Bone marrow (tissue), 2 donors: Measurements from ENCODE around the gene GMPR.

Experiments used
- DNase-seq, 2 donors: peaks; one replicate each; lab custom pipeline; 2025; lab: John Stamatoyannopoulos, UW

GMPR gene

DNA sequence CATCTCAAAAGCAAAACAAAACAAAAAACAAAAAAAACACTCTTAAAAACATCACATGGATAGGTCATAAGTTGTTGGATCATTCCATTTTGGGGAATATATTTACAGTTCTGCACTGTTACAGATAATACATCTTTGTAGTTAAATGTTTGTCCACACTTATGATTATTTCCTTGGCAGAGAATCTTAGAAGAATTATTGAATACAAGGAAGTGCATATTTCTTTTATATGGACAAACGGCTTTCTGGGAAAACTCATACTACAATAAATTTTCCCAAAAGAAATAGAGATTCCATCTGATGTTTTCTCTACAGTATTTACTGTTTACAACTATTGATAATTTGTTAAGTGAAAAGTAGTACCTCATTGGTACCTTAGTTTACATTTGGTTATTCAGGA, 33.8 kb downstream of the GMPR start:
- no peak for DNase-seq

DNA sequence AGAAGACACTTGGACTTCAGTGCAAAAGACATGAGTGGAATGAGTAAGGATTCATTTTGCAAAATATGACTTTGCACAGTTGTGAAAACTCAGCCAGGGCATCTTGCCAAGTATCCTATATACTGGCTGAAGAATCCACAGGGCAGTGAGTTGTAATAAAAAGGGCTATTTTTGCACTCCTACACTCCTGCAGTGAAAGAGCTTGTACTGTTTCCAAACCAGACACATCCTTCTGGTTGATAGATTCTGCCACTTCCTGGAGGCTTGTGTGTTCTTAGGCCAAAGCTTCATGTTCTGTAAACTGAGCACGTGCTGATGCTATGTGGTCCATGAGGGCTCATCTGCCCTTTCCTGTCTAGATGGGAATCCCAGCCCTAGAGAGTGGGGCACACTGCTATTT, 34.9 kb downstream of the GMPR start:
- DNase-seq, result no peak

DNA sequence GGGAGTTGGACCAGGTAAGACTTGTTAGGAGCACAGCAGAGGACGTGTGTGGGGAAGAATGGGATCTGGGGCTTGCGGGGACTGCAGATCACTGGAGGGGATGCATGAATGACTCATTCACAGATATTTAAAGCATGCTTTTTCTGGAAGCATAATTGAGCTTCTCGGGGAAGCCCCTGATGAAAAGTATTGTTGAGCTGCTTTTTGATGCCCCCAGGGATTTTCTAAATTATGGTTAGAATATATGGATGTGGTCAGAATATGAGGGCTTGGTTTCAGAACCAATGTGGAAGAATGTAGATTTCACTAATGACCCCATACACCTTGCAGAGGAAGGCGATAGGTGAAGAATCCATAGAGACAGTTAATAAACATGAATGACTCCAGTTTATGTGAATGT, 36.1 kb downstream of the GMPR start:
- no peak for DNase-seq

DNA sequence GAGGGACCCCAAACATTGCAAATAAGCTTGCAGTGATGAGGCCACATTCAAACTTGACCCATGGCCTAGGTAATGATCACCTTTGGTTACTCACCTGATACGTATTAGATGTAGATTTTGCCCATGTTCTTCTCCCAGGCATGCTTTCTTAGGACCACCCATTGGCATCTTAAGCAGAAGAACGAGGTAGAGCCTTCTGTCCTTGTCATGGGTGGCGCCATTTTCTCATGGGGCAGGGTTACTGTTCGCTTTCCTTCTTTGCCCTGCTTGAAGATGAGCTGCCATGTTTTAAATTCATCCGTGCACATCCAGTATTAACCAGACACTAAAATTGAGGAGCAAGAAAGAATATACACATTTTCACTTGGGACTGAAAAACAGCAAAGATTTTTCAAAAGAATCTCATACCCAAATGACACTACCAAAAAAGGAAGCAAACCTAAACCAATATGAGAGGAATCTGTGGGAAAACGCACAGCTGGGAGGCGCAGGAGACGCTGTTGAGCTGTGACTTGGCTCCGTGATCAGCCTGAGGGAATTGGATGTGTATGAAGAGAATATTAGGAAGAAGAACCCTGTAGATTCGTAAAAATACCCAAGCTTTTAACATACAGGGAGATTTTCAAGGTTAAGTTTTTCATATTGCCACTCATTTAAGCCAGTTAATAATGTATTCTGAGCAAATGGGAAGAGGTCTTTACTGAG, 36.6 kb downstream of the GMPR start:
- no peak for DNase-seq

DNA sequence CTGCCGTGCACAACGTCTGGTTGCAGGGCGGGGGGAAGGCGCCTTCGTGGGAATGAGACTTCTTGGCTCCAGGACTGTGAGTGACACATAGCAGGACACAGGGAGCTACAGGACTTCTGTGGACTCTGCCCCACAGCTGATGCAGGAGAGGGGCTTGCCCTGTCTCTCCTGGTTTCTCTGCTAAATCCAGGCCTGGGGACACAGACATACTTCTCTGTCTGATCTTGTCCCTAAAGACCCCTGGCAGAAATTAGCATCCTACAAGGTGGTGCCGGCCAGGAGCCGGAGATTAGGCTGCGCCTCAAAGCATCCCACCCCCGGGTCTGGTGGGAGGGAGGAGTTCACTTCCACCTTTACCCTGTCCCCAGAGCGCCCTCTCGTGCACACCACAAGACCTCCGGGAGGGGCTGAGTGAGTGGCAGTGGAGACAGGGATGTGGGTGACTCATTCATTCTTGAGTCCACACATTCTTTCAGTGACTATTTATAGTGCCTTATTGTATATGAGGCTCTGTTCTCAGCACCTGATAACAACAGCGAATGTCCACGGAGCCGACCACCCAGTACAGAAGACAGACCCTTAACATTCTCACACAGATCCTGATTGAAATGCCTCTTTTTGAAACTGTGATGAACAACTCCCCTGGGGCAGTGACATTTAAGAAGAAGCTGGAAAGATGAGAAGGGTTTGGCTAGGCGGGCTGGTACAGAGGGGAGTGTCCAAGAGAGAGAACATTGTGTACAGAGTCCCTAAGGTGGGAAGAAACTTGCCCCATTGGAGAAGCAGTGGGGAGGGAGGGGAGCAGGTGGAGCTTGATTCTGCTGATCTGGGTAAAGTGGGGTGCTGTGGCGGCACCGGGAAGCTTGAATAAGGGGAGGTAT, 39.0 kb downstream of the GMPR start:
- peak in 1 of 2 donors; percentile 80 for DNase-seq

DNA sequence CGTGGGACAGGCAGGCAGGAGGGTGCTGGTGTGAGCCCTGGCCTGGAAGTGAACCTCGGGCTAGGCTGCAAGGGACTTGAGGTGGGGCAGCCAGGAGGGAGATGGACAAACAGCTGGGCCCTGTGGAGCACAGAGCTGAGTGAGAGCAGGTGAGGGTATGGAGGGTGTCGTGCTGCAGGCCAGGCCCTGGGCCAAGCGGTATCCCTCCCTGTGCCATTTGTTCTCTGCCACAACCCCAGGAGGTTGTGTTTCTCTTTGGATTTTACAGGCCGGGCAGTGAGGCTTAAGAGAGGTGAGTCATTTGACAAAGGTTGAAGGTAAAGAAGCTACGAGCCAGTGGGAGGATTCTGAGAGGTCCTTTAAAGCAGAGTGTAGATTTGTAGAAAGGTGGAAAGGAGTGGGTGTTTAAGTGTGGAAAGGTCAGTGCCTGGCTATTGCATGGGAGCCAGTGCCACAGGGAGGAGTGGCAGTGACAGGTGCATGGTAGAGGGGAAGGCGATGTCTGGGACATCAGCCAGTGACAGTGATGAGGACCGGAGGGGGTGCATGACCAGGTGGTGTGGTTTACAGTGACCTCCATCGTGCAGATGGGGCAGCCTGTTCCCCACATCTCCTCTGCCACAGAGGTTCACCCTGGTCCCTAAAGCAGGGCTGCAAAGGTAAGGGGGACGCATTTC, 39.8 kb downstream of the GMPR start:
- DNase-seq, result no peak

DNA sequence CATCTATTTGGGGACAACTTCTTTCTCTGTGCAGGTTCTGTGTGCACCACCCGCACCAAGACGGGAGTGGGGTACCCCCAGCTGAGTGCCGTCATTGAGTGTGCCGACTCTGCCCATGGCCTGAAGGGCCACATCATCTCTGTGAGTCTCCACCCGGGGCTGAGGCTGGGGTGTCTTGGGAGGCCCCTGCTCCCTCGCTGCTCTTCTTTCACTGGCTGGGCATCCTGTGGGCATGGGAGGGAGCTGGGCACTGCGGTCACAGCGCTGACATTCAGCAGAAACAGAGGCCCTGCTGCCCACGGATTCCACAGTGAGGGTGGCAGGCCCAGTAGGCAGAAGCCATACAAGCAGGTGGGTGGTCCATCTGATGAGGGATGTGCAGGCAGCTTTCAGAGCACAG, 40.4 kb downstream of the GMPR start:
- DNase-seq, result no peak

DNA sequence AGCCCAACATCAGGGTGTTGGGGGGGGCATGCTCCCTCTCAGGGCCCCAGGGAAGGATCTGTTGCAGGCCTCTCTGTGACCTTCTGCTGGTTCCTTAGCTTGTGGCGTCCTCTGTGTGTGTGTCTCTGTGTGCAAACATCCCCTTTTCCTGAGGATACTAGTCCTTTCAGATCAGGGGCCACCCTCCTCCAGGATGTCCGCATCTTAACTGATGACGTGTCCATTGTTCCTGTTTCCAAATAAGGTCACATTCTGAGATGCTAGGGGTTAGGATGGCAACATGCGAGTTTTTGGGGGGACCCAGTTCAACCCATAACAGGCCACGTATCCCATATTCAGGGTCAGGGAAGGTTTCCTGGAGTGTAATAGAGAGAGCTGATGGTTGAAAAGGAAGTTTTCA, 40.9 kb downstream of the GMPR start:
- DNase-seq, result no peak

DNA sequence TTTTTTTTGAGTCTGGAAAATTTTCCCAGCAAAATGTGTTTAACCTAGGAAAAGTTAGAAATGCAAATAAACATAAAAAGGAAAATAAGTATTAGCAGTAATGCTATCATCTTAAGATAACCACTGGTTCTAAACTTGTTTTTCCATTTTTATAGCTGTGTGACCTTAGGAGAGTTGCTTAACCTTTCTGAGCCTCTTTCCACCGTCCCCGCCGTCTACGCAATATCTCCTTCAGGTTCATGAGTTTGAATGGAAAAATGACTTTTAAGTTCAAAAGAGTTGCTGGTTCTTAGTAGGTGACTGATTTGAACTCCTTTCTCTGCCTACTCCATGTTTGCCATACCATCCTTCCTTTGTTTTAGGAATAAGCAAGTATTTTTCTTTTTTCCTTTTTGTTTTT, 44.0 kb downstream of the GMPR start:
- no peak for DNase-seq

DNA sequence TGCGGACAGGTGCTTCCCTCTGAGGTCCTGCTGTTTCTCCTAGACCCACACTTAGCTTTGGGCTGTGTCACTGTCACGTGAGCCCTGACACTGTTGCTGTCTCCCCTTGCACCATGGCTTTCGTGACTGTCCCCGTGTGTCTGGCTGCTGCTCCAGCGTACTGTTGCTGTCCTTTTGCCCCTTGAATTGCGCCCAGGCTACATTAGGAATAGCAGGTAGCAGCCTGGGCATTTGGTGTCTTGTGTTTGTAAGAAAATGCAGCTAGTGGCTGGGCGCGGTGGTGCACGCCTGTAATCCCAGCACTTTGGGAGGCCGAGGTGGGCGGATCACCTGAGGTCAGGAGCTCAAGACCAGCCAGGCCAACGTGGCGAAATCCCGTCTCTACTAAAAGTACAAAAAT, 46.1 kb downstream of the GMPR start:
- no peak for DNase-seq

DNA sequence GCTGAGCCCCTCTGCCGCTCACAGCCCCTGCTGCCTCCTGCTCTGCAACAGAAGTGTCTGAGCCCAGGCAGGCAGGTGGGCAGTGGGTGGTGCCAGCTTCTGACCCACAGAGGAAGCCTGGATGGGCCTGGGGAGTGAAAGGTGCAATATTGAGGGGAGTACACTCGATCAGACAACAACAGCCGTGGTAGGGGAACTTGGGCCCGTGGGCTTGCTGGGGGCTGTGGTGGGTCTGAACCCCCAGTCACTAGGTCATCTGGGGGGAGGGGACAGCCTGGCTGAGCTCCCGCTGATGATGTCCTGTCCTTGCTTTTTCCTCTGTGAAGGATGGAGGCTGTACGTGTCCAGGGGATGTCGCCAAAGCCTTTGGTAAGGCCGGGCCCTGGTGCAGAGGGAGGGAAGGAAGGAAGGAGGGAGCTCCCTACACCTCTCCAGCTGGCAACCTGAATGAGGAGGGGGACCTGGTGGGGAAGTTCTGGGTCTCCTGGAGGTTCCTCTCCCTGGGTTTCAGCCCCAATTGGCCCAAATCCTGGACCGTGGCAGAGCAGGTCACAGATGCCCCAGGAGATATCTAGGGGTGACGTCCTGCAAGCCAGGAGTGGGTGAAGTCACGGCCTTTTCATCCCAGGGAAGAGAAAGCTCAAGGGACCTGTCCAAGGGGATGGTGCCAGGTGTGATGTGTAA, 47.2 kb downstream of the GMPR start:
- no peak for DNase-seq

DNA sequence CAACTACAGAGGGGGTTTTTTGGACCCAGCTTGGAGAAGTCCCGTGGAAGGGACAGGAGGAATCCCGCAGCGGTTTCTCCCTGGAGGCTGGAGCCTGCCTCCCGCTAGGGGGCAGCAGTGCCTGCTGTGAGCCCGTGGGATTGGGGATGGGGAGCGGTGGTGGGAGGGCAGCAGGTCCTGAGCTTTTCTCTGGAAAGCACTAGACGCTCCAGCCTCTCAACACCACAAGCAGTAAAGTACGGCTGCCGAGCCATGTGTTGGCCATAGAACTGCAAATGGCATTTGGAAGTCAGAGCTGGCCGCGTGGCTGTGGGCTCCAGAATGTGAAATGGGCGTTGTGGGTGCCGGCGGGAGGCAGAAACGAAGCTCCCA, 47.8 kb downstream of the GMPR start:
- no peak for DNase-seq

DNA sequence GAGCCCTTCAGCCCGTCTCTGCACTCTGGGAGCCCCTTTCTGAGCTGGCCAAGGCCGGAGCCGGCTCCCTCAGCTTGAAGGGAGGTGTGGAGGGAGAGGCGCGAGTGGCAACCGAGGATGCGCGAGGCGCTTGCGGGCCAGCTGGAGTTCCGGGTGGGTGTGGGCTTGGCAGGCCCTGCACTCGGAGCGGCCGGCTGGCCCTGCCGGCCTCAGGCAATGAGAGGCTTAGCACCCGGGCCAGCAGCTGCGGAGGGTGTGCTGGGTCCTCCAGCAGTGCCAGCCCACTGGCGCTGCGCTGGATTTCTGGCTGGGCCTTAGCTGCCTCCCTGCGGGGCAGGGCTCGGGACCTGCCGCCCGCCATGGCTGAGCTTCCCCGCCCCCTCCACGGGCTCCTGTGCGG, 49.8 kb downstream of the GMPR start:
- no peak for DNase-seq

DNA sequence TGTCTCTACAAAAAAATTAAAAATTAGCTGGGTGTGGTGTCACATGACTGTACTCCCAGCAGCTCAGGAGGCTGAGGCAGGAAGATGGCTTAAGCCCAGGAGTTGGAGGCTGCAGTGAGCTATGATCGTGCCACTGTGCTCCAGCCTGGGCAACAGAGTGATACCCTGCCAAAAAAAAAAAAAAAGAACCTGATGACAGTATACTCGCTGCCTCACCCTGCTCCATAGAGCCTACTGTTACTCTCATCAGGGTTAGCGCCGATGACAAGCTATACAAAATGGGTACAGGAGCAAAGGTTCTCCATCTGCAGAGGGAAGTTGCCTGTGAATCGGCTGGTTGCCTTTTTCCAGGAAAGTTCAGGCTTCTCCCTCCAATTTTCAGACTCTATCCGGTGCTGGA, 53.4 kb downstream of the GMPR start:
- no peak for DNase-seq

DNA sequence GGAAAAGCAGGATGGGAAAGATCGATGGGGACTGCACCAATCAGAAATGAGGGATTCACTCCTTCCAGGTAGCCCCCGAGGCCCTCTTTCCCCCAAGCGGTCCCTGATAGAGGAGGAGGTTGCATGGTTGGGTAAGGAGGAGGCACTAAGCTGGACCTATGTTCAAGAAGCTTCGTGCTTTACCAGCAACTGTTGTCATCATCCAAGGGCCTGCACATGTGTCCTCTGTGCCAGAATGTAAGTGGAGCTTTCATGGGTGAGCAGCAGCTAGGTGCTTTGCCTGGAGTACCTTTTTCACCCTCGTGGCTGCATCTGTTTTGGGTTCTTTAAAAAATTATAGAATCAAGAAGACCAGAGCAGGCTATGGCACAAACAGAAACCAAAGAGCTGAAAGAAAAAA, 54.0 kb downstream of the GMPR start:
- no peak for DNase-seq

DNA sequence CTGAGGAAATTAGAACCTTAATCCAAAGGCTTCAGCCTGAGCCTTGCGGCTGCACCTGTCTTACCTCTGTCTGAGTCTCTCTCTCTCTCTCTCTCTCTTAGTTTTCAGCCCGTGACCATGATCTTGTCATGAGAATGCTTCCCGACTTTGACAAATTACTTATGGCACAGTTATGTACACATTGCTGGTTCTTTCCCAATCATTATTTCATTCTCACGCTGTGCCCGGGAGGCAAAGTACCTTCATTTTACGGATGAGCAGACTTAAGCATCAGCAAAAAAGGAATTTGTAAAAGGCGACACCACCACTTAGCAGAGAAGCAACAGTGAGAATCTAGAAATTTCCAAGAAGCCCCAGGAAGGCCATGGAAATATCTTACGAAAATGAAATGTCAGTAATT, 54.6 kb downstream of the GMPR start:
- no peak for DNase-seq

DNA sequence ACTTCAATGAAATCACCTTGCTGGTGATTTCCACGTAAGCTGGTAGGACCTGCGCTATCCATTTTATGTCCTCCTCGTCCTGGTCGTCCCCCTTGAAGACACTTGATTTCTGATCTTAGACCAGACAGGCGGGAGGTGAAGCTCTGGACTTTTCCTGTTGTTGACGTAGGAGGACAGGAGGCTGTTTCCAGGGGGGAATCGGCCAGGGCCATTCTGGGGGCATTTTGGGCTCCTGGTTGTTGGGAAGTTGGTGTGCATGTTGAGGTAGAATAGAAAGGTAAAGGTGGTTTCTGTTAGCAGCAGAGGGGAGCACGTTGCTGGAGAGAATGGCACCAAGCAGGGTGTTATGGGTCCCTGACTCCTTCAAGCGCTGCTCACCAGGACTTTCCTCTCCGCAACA, 56.0 kb downstream of the GMPR start:
- no peak for DNase-seq

DNA sequence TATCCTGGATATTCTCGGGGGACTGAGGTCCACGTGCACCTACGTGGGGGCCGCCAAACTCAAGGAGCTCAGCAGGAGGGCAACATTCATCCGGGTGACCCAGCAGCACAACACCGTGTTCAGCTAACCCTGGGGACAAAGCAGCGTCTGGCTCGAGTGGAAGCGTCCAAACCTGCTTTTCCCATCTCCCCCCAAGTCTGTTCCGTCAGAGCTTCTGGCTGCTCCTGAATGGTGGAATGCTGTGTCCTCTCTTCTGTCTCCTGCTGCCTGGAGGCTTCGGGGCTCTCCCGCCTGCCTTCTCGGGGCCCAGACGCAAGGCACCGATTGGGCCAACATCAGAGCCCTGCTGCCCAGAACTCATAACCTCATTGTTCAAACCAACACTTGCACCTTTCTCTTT, 56.7 kb downstream of the GMPR start:
- no peak for DNase-seq

DNA sequence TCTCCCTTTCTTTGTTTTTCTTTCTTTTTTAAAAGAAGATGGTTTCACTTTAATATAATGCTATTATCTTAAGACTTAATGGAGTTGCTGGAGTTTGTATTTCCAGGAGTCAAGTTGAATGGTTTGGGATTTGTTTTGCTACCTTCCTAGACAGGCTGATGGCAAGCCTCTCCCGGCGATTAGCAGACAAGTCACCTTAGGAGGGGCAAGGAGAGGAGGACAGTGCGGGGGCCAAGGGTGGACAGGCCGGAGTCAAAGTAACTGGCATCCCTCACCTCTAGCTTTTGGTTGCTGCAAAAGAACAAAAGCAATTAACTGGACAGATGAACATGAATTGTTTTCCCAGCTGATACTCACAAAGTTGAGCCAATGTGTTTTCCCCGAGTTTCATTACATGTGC, 57.1 kb downstream of the GMPR start:
- DNase-seq, result no peak

DNA sequence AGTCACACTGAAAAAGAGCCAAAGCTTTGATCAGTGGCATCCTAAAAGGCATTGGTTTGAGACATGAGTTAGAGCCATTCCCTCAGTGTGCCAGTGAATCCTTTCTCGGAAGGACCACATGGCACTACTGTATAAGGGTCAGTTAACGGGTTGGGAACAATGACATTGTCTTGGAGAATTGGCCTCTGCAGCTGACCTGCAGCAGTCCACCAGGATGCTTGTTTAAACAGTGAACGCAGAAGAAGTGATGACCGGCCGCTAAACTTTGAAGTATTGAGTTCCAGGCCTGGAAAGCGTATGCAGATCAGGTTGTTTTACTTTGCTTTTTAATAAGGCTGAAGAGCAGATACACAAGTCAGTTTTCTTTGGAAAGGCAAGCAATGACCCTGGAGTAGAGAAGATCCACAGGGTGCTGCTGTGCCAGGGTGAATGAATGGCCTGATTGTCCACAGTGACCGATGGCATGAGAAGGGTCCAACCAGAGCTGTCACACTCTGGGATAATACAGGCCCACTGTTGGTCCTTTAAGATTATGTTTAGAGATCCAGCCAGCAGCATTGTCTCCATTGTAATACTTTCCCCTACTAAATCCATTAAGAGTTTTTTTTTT, 57.8 kb downstream of the GMPR start:
- DNase-seq, result no peak

DNA sequence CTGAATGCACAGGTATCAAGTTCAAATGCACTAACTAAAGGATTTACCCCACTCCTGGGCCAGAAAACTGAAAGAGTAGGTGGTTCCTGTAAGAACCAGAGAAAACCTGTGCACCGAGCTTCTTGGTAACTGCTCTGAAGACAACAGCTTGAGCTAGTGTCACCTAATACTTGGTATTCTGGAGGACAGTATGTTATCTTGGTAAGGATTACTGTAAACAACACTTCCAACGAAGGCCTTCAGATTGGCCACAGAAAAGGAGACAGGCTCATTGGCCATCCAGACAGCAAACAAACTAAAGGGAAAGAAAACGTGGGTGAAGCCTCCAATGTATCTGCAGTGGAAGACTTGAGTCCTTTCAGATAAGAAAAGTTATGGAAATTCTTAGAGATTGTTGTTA, 61.5 kb downstream of the GMPR start:
- no peak for DNase-seq

DNA sequence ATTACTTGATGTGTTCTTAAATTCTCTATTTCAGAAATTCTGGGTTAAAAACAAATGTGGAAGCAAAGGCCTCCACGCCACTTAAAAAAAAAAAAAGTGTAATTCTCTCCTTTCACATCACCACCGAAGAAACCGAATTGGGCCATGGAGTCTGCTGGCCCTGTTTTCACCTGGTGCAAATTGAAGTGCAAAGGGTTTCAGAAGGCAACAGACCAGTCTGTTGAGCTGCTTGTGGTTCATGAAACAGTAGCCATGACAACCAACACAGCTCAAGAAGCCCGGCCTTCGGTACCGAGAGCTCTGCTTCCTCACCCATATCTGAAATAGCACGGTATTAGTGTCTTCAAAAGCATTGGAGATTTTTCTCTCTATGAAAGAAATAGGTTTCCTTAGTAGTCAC, 63.1 kb downstream of the GMPR start:
- DNase-seq, result no peak
